ENCODE results near the gene FYCO1.

Gene FYCO1

GRCh38 chr3:45960289-45960688, 35.3 kb downstream of the FYCO1 start:
- no peak for DNase-seq

- no peak for DNase-seq
Measured at GRCh38 chr3:45959201-45959600, 36.4 kb downstream of the FYCO1 start.

GRCh38 chr3:45958321-45958791, 37.3 kb downstream of the FYCO1 start:
- no peak for DNase-seq

- no peak for DNase-seq
Measured at GRCh38 chr3:45957586-45957985, 38.0 kb downstream of the FYCO1 start.

- no peak for DNase-seq
Measured at GRCh38 chr3:45955706-45956105, 39.9 kb downstream of the FYCO1 start.

- DNase-seq, result no peak
Measured at GRCh38 chr3:45955017-45955647, 40.5 kb downstream of the FYCO1 start.

GRCh38 chr3:45954306-45954705, 41.3 kb downstream of the FYCO1 start:
- no peak for DNase-seq

- DNase-seq, result no peak
Measured at GRCh38 chr3:45953536-45953935, 42.1 kb downstream of the FYCO1 start.

GRCh38 chr3:45952456-45952855, 43.2 kb downstream of the FYCO1 start:
- no peak for DNase-seq

- no peak for DNase-seq
Measured at GRCh38 chr3:45951946-45952345, 43.7 kb downstream of the FYCO1 start.

GRCh38 chr3:45950686-45951600, 44.7 kb downstream of the FYCO1 start:
- DNase-seq, result peak; percentile 59

- no peak for DNase-seq
Measured at GRCh38 chr3:45950131-45950530, 45.5 kb downstream of the FYCO1 start.

- no peak for DNase-seq
Measured at GRCh38 chr3:45949432-45949831, 46.2 kb downstream of the FYCO1 start.

- no peak for DNase-seq
Measured at GRCh38 chr3:45948881-45949280, 46.7 kb downstream of the FYCO1 start.

GRCh38 chr3:45948311-45948781, 47.3 kb downstream of the FYCO1 start:
- no peak for DNase-seq

- DNase-seq, result no peak
Measured at GRCh38 chr3:45947361-45947760, 48.3 kb downstream of the FYCO1 start.

GRCh38 chr3:45946875-45947274, 48.7 kb downstream of the FYCO1 start:
- DNase-seq, result no peak

GRCh38 chr3:45946307-45946706, 49.3 kb downstream of the FYCO1 start:
- DNase-seq, result no peak

GRCh38 chr3:45944830-45945620, 50.6 kb downstream of the FYCO1 start:
- DNase-seq, result no peak

- peak; percentile 49 for DNase-seq
Measured at GRCh38 chr3:45943207-45943846, 52.3 kb downstream of the FYCO1 start, which contains the start of gene CXCR6. Gene CXCR6, plus strand, starts transcription at chr3:45943464. Its CDS starts 3,018 bp downstream, at chr3:45946482.

GRCh38 chr3:45942051-45942825, 53.4 kb downstream of the FYCO1 start:
- DNase-seq, result no peak
